Stimulated activated CD8-positive, alpha-beta memory T cell treated with anti-CD3 and anti-CD28 coated beads, Interleukin-15, amount 100 ng/mL, for 4 hours (primary cell): Measurements from ENCODE around the gene FOXD1.
"Not testable (repeated sequence)": the region's sequence is repeated elsewhere in the genome, so short reads cannot be mapped to it uniquely, and the experiment has no call there.

ENCODE experiments used
- DNase-seq, 2 donors: peaks; one replicate each; pipeline ENCODE4 v3.0.0-alpha.2; 2020; ENCODE audit warnings: low read depth in 2 of 2

FOXD1 gene

GRCh38 chr5:73417303-73418034, 31.1 kb downstream of the FOXD1 start:
- DNase-seq = no peak

GRCh38 chr5:73415617-73416016, 33.0 kb downstream of the FOXD1 start:
- DNase-seq = no peak

- DNase-seq = no peak
These were observed 33.4 kb downstream of the FOXD1 start for GRCh38 chr5:73415171-73415570.

- no peak for DNase-seq
These were observed 36.0 kb downstream of the FOXD1 start for GRCh38 chr5:73412597-73412988.

GRCh38 chr5:73411936-73412596, 36.5 kb downstream of the FOXD1 start:
- no peak for DNase-seq

GRCh38 chr5:73409927-73410326, 38.6 kb downstream of the FOXD1 start:
- DNase-seq = not testable (repeated sequence)

- DNase-seq = no peak
These were observed 42.9 kb downstream of the FOXD1 start for GRCh38 chr5:73405691-73406090.

GRCh38 chr5:73399775-73400174, 48.8 kb downstream of the FOXD1 start:
- DNase-seq = no peak
